B cell (primary cell): ENCODE data around the gene ITPKB. TPM values are rescaled to one million over a fixed set of nuclear protein-coding genes. Genes with fewer than 3 reads are reported as not detected.

Experiments used
- ATAC-seq: fragments of 200-7000 bp; cut with Tn5 transposase; one replicate; pipeline ENCODE4 v1.10.0; 2021; ENCODE audit warnings: low read depth, mild to moderate bottlenecking, moderate number of reproducible peaks, moderate library complexity
- CTCF ChIA-PET: fragments of 350-600 bp; sonication (Branson Sonifier 250); formaldehyde crosslinking; loops from one replicate; lab custom pipeline; 2021; ENCODE audit warnings: antibody characterized with exemption, inconsistent platforms; lab: Charles Lee
- POLR2A ChIA-PET: fragments of 350-600 bp; sonication (Branson Sonifier 250); formaldehyde crosslinking; loops from one replicate; lab custom pipeline; 2021; ENCODE audit warnings: antibody characterized with exemption; lab: Charles Lee
- DNase-seq: peaks from one replicate; pipeline ENCODE4 v3.0.0; 2013
- H2AFZ ChIP-seq: 2 replicates; pipeline ENCODE4 v1.6.1; 2012; ENCODE audit warnings: mild to moderate bottlenecking, low read depth, low read length; ENCODE audit not compliant: insufficient read depth, poor library complexity, severe bottlenecking
- H3K27ac ChIP-seq, 2 donors: 1 replicate in 1 of 2; 2 replicates in 1 of 2; pipeline ENCODE4 v1.5.1; 2012 to 2013; ENCODE audit warnings: low read length in 2 of 2, mild to moderate bottlenecking in 2 of 2, moderate library complexity in 1 of 2
- H3K27me3 ChIP-seq, 4 experiments: fragments of 200-600 bp in 1 of 4; sonication (generic) in 1 of 4; replicated peaks in 1 of 4; 1 replicate in 2 of 4; 2 replicates in 2 of 4; pipeline versions ENCODE4 v1.6.1 to v1.7.0; 2013 to 2016; ENCODE audit warnings: low read length in 3 of 4, mild to moderate bottlenecking in 2 of 4, mixed read lengths in 1 of 4, moderate library complexity in 1 of 4; ENCODE audit not compliant: insufficient read depth in 4 of 4, control insufficient read depth in 3 of 4; ENCODE audit errors: control extremely low read depth in 1 of 4
- H3K36me3 ChIP-seq, 2 experiments: replicated peaks in 1 of 2; 1 replicate in 1 of 2; 2 replicates in 1 of 2; pipeline versions ENCODE4 v1.6.1 to v1.7.1; 2013; ENCODE audit warnings: low read length in 1 of 2; ENCODE audit not compliant: insufficient read depth in 2 of 2, control insufficient read depth in 1 of 2; ENCODE audit errors: control extremely low read depth in 1 of 2, extremely low read depth in 1 of 2
- H3K4me1 ChIP-seq, 2 donors: fragments of 200-600 bp in 1 of 2; sonication (generic) in 1 of 2; 1 replicate in 1 of 2; 2 replicates in 1 of 2; pipeline versions ENCODE4 v1.5.1 to v1.6.1; 2013 to 2017; ENCODE audit warnings: low read length in 2 of 2; ENCODE audit not compliant: control insufficient read depth in 2 of 2, insufficient read depth in 2 of 2
- H3K4me2 ChIP-seq: replicated peaks from 2 replicates; pipeline ENCODE3; 2012; ENCODE audit warnings: mild to moderate bottlenecking, low read depth, low read length; ENCODE audit not compliant: poor library complexity, severe bottlenecking
- H3K4me3 ChIP-seq, 5 experiments: fragments of 200-600 bp in 1 of 5; sonication (generic) in 1 of 5; 1 replicate in 3 of 5; 2 replicates in 2 of 5; pipeline versions ENCODE4 v1.5.1 to v1.7.0; 2011 to 2016; ENCODE audit warnings: low read length in 4 of 5, mild to moderate bottlenecking in 4 of 5, low read depth in 2 of 5, control low read depth in 1 of 5, moderate library complexity in 1 of 5; ENCODE audit not compliant: insufficient read depth in 1 of 5; ENCODE audit errors: control extremely low read depth in 1 of 5, extremely low read depth in 1 of 5
- H3K79me2 ChIP-seq: fragments of 200-600 bp; sonication (generic); one replicate; pipeline ENCODE4 v1.6.0; 2016; ENCODE audit warnings: low read length; ENCODE audit not compliant: control insufficient read depth, insufficient read depth
- H3K9ac ChIP-seq: fragments of 200-600 bp; sonication (generic); 2 replicates; pipeline ENCODE4 v1.6.1; 2017; ENCODE audit warnings: mild to moderate bottlenecking, low read length, moderate library complexity
- H3K9me3 ChIP-seq, 3 donors: one replicate each; pipeline versions ENCODE4 v1.6.1 to v1.7.1; 2013; ENCODE audit warnings: low read length in 2 of 3; ENCODE audit not compliant: control insufficient read depth in 2 of 3, insufficient read depth in 1 of 3; ENCODE audit errors: control extremely low read depth in 1 of 3
- H4K20me1 ChIP-seq: 2 replicates; pipeline ENCODE4 v1.6.0; 2012; ENCODE audit warnings: mild to moderate bottlenecking, low read length; ENCODE audit not compliant: insufficient read depth, control insufficient read depth, poor library complexity, severe bottlenecking
- H3K27ac Mint-ChIP-seq: one replicate; pipeline ENCODE4 v1.8.0; 2021; ENCODE audit warnings: mixed read lengths
- H3K27me3 Mint-ChIP-seq: one replicate; pipeline ENCODE4 v1.8.0; 2021; ENCODE audit warnings: mixed read lengths
- H3K4me1 Mint-ChIP-seq: one replicate; pipeline ENCODE4 v1.8.0; 2021; ENCODE audit warnings: mixed read lengths
- H3K4me3 Mint-ChIP-seq: one replicate; pipeline ENCODE4 v1.8.0; 2021; ENCODE audit warnings: mixed read lengths
- H3K9me3 Mint-ChIP-seq: one replicate; pipeline ENCODE4 v1.8.0; 2022; ENCODE audit warnings: mixed read lengths; ENCODE audit not compliant: insufficient read depth
- EZH2 ChIP-seq: IDR thresholded peaks from 2 replicates; pipeline ENCODE4 v1.6.1; 2012; ENCODE audit warnings: borderline replicate concordance, low read depth, mild to moderate bottlenecking, moderate library complexity, low read length; ENCODE audit not compliant: insufficient read depth, poor library complexity, severe bottlenecking
- WGBS: methylation state at CpG from one replicate; pipeline ENCODE4 v1.1.5; 2013; ENCODE audit warnings: missing lambda C conversion rate; ENCODE audit not compliant: insufficient coverage; 5-methylcytosine and 5-hydroxymethylcytosine counted together
- intact Hi-C: fragments of 100-400 bp; cut with micrococcal nuclease; formaldehyde crosslinking; loops from one replicate; pipeline ENCODE4 v1.10.0; 2022
- polyA plus RNA-seq: library from polyadenylated mRNA; depleted of rRNA; stranded (reverse); fragments of >200 nt; gene quantifications from 2 replicates; pipeline ENCODE4 v1.2.3, GENCODE V29; 2012
- total RNA-seq, 2 donors: library from RNA; stranded (reverse); fragments of 120-200 nt in 1 of 2; gene quantifications; 1 replicate in 1 of 2; 2 replicates in 1 of 2; pipeline versions ENCODE4 v1.2.3 to v1.2.4, GENCODE V29; 2013 to 2022
- TF ChIP-seq, protein P1 (sequence below): fragments of 200-600 bp; IDR thresholded peaks from one replicate; pipeline ENCODE4 v1.8.0; 2022; ENCODE audit warnings: antibody characterized with exemption, mild to moderate bottlenecking

The ITPKB gene
- total and polyA plus RNA-seq, 2 donors (not counting 1 experiment from before 2014, with no cell fraction given) = 21.8 to 93.5 TPM

DNA sequence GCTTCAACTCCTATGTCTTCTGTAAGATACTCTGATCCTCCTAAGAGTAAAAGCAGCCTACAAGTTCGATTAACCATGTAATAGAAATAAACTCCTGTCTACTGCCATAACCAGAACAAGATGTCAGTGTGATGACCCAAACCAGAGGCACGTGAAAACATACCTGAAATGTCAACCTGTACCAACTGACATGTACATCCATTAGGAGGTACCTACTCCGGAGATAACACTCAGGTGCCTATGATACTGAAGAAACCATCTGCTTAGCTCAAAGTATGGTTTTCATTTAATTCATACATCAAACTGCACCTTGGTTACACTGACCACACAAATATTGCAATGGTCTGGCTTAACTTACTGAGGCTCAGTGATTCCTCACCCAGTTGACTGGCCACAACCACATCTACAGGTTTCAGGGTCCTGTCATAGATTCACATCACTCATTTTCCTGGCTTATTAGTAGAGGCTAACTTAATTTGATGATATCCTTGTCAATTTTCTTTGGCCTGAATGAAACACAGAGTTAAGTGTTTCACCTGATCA is 4.4 kb downstream of the ITPKB start:
- Mint-ChIP-seq H3K4me3 (peak overlapping the region; percentile 84), H3K9me3 (no peaks in the 10 kb centered on the region), H3K4me1 (peaks cover 72% of the 10 kb centered on the region), H3K27me3 (no peaks in the 10 kb centered on the region), H3K27ac (peak overlapping the region; percentile 48)
- H4K20me1 ChIP-seq = peaks cover 53% of the 10 kb centered on the region
- TF ChIP-seq, protein P1, sequence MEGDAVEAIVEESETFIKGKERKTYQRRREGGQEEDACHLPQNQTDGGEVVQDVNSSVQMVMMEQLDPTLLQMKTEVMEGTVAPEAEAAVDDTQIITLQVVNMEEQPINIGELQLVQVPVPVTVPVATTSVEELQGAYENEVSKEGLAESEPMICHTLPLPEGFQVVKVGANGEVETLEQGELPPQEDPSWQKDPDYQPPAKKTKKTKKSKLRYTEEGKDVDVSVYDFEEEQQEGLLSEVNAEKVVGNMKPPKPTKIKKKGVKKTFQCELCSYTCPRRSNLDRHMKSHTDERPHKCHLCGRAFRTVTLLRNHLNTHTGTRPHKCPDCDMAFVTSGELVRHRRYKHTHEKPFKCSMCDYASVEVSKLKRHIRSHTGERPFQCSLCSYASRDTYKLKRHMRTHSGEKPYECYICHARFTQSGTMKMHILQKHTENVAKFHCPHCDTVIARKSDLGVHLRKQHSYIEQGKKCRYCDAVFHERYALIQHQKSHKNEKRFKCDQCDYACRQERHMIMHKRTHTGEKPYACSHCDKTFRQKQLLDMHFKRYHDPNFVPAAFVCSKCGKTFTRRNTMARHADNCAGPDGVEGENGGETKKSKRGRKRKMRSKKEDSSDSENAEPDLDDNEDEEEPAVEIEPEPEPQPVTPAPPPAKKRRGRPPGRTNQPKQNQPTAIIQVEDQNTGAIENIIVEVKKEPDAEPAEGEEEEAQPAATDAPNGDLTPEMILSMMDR = no peak
- 78% methylated on average over 3 of the region's 3 CpGs for WGBS
- H3K79me2 ChIP-seq = peaks cover 93% of the 10 kb centered on the region
- H3K9ac ChIP-seq = peak overlapping the region; percentile 45
- H3K36me3 ChIP-seq = peaks cover 0 to 53% of the 10 kb centered on the region in 2 experiments
- peak overlapping the region; percentile 92 for H3K4me2 ChIP-seq
- ChIA-PET CTCF (interaction anchor here (1.0 to 2.6 kb wide), 8 partner anchors 12 to 108 kb away, joined by 3 to 7 read pairs (median 4); no protein-coding TSS in a partner anchor), POLR2A (no interaction called here)
- H3K27me3 ChIP-seq = no peaks in the 10 kb centered on the region
- no peak overlapping the region for H2AFZ ChIP-seq
- H3K9me3 ChIP-seq = peaks cover 0 to 3% (median 0%) of the 10 kb centered on the region in 3 donors
- H3K4me1 ChIP-seq = peaks cover 72 to 73% of the 10 kb centered on the region in 2 donors
- intact Hi-C loops = no loop called here
- ATAC-seq (no peak), DNase-seq (no peak)
- H3K27ac ChIP-seq = peak overlapping the region in 1 of 2 donors; percentile 75
- peak overlapping the region in 4 of 5 experiments; percentile 25 to 44 (median 30) for H3K4me3 ChIP-seq

DNA sequence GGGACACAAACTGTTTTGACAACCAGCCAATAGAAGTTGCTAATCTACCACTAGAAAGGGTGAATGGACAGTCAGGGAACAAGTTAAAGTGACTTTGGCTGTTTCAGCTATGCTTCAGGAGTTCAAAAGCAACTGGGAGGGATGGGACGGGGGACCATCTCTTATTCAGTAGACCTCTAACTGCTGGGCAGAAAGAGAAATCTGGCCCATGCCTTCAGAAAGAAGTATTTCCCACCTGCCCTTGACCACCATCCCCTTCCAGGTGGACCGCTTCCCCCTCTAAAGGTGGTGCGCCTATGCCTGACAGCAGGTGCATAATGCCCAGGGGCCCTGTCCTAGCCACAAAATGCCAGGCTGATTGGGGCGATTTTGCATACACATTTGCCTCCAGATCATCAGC is 5.2 kb downstream of the ITPKB start:
- peak overlapping the region; percentile 84 for H3K4me3 Mint-ChIP-seq
- H3K9ac ChIP-seq = peak overlapping the region; percentile 45
- peaks cover 76 to 77% of the 10 kb centered on the region in 2 donors for H3K4me1 ChIP-seq
- H3K79me2 ChIP-seq = peaks cover 100% of the 10 kb centered on the region
- ATAC-seq (no peak), DNase-seq (no peak)
- ChIA-PET POLR2A (interaction anchor here (0.9 to 1.1 kb wide), 2 partner anchors 11 to 90 kb away, joined by 3 to 4 read pairs; no protein-coding TSS in a partner anchor), CTCF (interaction anchor here (1.0 to 2.6 kb wide), 10 partner anchors 11 to 108 kb away, joined by 3 to 7 read pairs (median 4); no protein-coding TSS in a partner anchor)
- no peaks in the 10 kb centered on the region for H3K9me3 Mint-ChIP-seq
- peak overlapping the region; percentile 77 for H3K27ac Mint-ChIP-seq
- intact Hi-C loops = no loop called here
- H3K27me3 Mint-ChIP-seq = no peaks in the 10 kb centered on the region
- WGBS = 34% methylated on average over 2 of the region's 4 CpGs
- TF ChIP-seq, protein P1 = no peak
- TF ChIP-seq EZH2 = no peak
- peaks cover 0 to 3% (median 0%) of the 10 kb centered on the region in 3 donors for H3K9me3 ChIP-seq
- H3K4me1 Mint-ChIP-seq = peaks cover 75% of the 10 kb centered on the region
- peaks cover 0 to 55% of the 10 kb centered on the region in 2 experiments for H3K36me3 ChIP-seq
- peak overlapping the region; percentile 92 for H3K4me2 ChIP-seq
- H4K20me1 ChIP-seq = peaks cover 53% of the 10 kb centered on the region
- H2AFZ ChIP-seq = no peak overlapping the region
- peak overlapping the region; percentile 1 to 75 for H3K27ac ChIP-seq
- no peaks in the 10 kb centered on the region for H3K27me3 ChIP-seq
- H3K4me3 ChIP-seq = peak overlapping the region; percentile 12 to 44 (median 28)
